Measurements from ENCODE around the gene PLA2G4F. TPM values are rescaled to one million over a fixed set of nuclear protein-coding genes. Genes with fewer than 3 reads are reported as not detected.
A peak's percentile ranks its signal among the peaks of the same experiment; 100 is the strongest.

PLA2G4F gene
- total and polyA plus RNA-seq, 10 of the 15 experiments (the other 5 are each of a cell fraction or from before 2014, with no cell fraction given) = not detected

DNA sequence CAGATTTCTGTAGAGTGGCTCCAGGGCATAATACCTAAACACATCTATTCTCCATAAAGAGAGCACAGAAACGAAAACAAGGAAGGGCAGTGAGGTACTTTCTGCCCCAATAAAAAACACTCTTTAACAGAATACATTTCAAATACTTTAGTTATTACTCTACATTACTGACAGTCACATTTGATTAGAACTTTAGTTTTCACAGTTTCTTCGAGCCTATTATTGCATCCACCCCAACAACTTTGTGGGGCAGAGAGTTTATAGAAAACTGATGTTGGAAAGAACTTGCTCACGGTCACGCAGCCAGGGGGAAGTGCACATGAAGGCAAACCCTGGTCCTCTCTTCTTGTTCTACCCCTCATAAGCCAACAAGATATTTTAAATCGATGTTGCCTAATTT is 42.7 kb upstream of the PLA2G4F start:
- no peak for ATAC-seq
- H3K4me2 ChIP-seq (ENCODE audit: control insufficient read depth, insufficient read depth) = no peak overlapping the region
- 0 out of 2 replicates have a peak, but pooled peaks cover 1% of the 10 kb centered on the region for H3K4me1 ChIP-seq (ENCODE audit: control insufficient read depth, insufficient read depth, low read length)
- ChIA-PET POLR2A (no interaction called here), CTCF (interaction anchor here (1.1 kb wide), 2 partner anchors 12 to 186 kb away, joined by 3 to 4 read pairs; no protein-coding TSS in a partner anchor), SMC1A (ENCODE audit: uncharacterized antibody, unreplicated experiment) (no interaction called here), RAD21 (ENCODE audit: unreplicated experiment) (no interaction called here)
- TF ChIP-seq ZNF274 (IDR thresholded peaks at IDR 0.05; ENCODE audit: insufficient read depth, insufficient read length) (no peak), ZNF384 (IDR thresholded peaks at IDR 0.05; ENCODE audit: borderline replicate concordance, low read depth, low read length) (no peak), STAT3 (IDR thresholded peaks at IDR 0.05; ENCODE audit: low read depth, low read length) (no peak), RCOR1 (conservative IDR thresholded peaks at IDR 0.05; ENCODE audit: low read depth, low read length) (no peak), GABPA (IDR thresholded peaks at IDR 0.05; ENCODE audit: low read depth) (no peak), SMAD5 (IDR thresholded peaks at IDR 0.05; ENCODE audit: low read depth) (no peak), POLR2A (IDR thresholded peaks at IDR 0.05; ENCODE audit: low read depth, low read length) (no peak), ZBED1 (IDR thresholded peaks at IDR 0.05; ENCODE audit: borderline replicate concordance) (no peak), SMARCA5 (IDR thresholded peaks at IDR 0.05) (no peak), EZH2 (IDR thresholded peaks at IDR 0.05; ENCODE audit: borderline replicate concordance, control insufficient read depth, low read depth, low read length) (no peak), TAF1 (IDR thresholded peaks at IDR 0.05; ENCODE audit: borderline replicate concordance, low read depth, low read length) (no peak), MXI1 (IDR thresholded peaks at IDR 0.05; ENCODE audit: low read depth, low read length) (no peak), CHD1 (IDR thresholded peaks at IDR 0.05; ENCODE audit: low read depth, low read length) (no peak), SUZ12 (IDR thresholded peaks at IDR 0.05; ENCODE audit: unreplicated experiment) (no peak)
- TF ChIP-seq, protein P1, sequence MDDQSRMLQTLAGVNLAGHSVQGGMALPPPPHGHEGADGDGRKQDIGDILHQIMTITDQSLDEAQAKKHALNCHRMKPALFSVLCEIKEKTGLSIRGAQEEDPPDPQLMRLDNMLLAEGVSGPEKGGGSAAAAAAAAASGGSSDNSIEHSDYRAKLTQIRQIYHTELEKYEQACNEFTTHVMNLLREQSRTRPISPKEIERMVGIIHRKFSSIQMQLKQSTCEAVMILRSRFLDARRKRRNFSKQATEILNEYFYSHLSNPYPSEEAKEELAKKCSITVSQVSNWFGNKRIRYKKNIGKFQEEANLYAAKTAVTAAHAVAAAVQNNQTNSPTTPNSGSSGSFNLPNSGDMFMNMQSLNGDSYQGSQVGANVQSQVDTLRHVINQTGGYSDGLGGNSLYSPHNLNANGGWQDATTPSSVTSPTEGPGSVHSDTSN (IDR thresholded peaks at IDR 0.05; ENCODE audit: insufficient replicate concordance, low read depth, low read length) = no peak
- DNase-seq (ENCODE audit: low read depth, low spot score) = no peak
- no peak overlapping the region for H3K9ac ChIP-seq (ENCODE audit: control insufficient read depth, insufficient read depth, low read length)
- H2AFZ ChIP-seq (ENCODE audit: control insufficient read depth, low read depth, low read length) = no peak overlapping the region
- WGBS (ENCODE audit: insufficient coverage, insufficient replicate concordance, low lambda C conversion rate, missing lambda C conversion rate) = 71% methylated on average over 5 of the region's 5 CpGs
- BruUV-seq (replicated peaks) = TSS peak; percentile 18
- H3K27me3 ChIP-seq (replicated peaks in 1 of 2; ENCODE audit: control insufficient read depth in 2 of 2, insufficient read depth in 2 of 2, low read length in 1 of 2) = no peaks in the 10 kb centered on the region
- H3K9me3 ChIP-seq (replicated peaks; ENCODE audit: control insufficient read depth, insufficient read depth, low read length) = peaks cover 7% of the 10 kb centered on the region; the same call in 2 of the 3 replicates
- no peaks in the 10 kb centered on the region for H4K20me1 ChIP-seq (ENCODE audit: control insufficient read depth, insufficient read depth)
- H3K79me2 ChIP-seq (ENCODE audit: control insufficient read depth, insufficient read depth, low read length) = peaks cover 8% of the 10 kb centered on the region
- peaks cover 0 to 7% of the 10 kb centered on the region in 2 experiments; a peak in 2 of 4 replicates for H3K36me3 ChIP-seq (ENCODE audit: control insufficient read depth in 2 of 2, insufficient read depth in 2 of 2, low read length in 1 of 2)
- in situ Hi-C loops (cut with MboI) (no loop called here), intact Hi-C loops (cut with micrococcal nuclease; ENCODE audit: unreplicated experiment) (no loop called here)
- no peak for FAIRE-seq
- no peak overlapping the region for H3K4me3 ChIP-seq
- no peak overlapping the region for H3K27ac ChIP-seq (ENCODE audit: control insufficient read depth, insufficient read depth)

Measured in GM12878 (cell line).